Activated T-helper 1 cell treated with anti-CD3 and anti-CD28 coated beads, Interleukin-2, amount 50 U/mL, for 16 hours (primary cell): ENCODE results near the gene BTN2A1.
A peak's percentile ranks its signal among the peaks of the same experiment; 100 is the strongest.
"Not testable (repeated sequence)": the region's sequence is repeated elsewhere in the genome, so short reads cannot be mapped to it uniquely, and the experiment has no call there.

Experiments used
- DNase-seq, 2 donors: peaks; one replicate each; pipeline ENCODE4 v3.0.0-alpha.2; 2020; ENCODE audit warnings: low read depth in 1 of 2, low spot score in 1 of 2

BTN2A1 gene

GRCh38 chr6:26489996-26490964 is 32.5 kb downstream of the BTN2A1 start:
- no peak for DNase-seq

GRCh38 chr6:26491604-26492003 is 33.8 kb downstream of the BTN2A1 start:
- DNase-seq = no peak

GRCh38 chr6:26493258-26493657 is 35.5 kb downstream of the BTN2A1 start:
- no peak for DNase-seq

GRCh38 chr6:26494117-26494516 is 36.4 kb downstream of the BTN2A1 start:
- DNase-seq = no peak

GRCh38 chr6:26495281-26495680 is 37.5 kb downstream of the BTN2A1 start:
- no peak for DNase-seq

- no peak for DNase-seq
Observed at GRCh38 chr6:26497610-26498009, 39.9 kb downstream of the BTN2A1 start.

- no peak for DNase-seq
Observed at GRCh38 chr6:26500102-26500501, 42.3 kb downstream of the BTN2A1 start, which contains the start of gene BTN1A1. TSS of gene BTN1A1 (plus strand) at chr6:26500303. CDS start at chr6:26501287, 984 bp downstream.

- peak; percentile 4 to 11 for DNase-seq
Observed at GRCh38 chr6:26501482-26501986, 43.8 kb downstream of the BTN2A1 start.

GRCh38 chr6:26502165-26502564 is 44.4 kb downstream of the BTN2A1 start:
- DNase-seq = no peak

GRCh38 chr6:26502626-26503025 is 44.9 kb downstream of the BTN2A1 start:
- DNase-seq = no peak

GRCh38 chr6:26507658-26508057 is 49.9 kb downstream of the BTN2A1 start:
- no peak for DNase-seq

- not testable (repeated sequence) for DNase-seq
Observed at GRCh38 chr6:26511033-26511432, 53.3 kb downstream of the BTN2A1 start.

- no peak for DNase-seq
Observed at GRCh38 chr6:26514984-26515383, 57.2 kb downstream of the BTN2A1 start.

GRCh38 chr6:26516481-26517427 is 59.0 kb downstream of the BTN2A1 start:
- no peak for DNase-seq
